SK-N-SH (cell line): Measurements from ENCODE around the gene EMC7. TPM values are rescaled to one million over a fixed set of nuclear protein-coding genes. Genes with fewer than 3 reads are reported as not detected.

Experiments
- CTCF ChIA-PET: fragments of 300-600, 350-600 bp; formaldehyde crosslinking; extraction: SDS; loops from one replicate; lab custom pipeline; 2021; lab: Yijun Ruan, JAX
- POLR2A ChIA-PET: fragments of 350-600 bp; sonication (Branson Sonifier 250); formaldehyde crosslinking; extraction: SDS; loops from one replicate; lab custom pipeline; 2020; ENCODE audit warnings: antibody characterized with exemption, inconsistent platforms; lab: Yijun Ruan, JAX
- DNase-seq: peaks from one replicate; pipeline ENCODE4 v3.0.0; 2012
- H2AFZ ChIP-seq: fragments of 200-600 bp; sonication (generic); 2 replicates; pipeline ENCODE4 v1.8.1; 2016; ENCODE audit warnings: antibody characterized with exemption, mild to moderate bottlenecking, low read depth
- H3F3A ChIP-seq: fragments of 200-600 bp; sonication (generic); replicated peaks from 2 replicates; pipeline ENCODE3; 2016; ENCODE audit warnings: antibody characterized with exemption, mild to moderate bottlenecking; ENCODE audit not compliant: insufficient read depth
- H3K27ac ChIP-seq, 2 experiments: fragments of 200-500 bp in 1 of 2; fragments of 200-600 bp in 1 of 2; sonication (Bioruptor generic) in 1 of 2; sonication (generic), shearing (Covaris generic) in 1 of 2; 2 replicates each; pipeline versions ENCODE4 v1.5.1 to v1.6.1; 2014 to 2016; ENCODE audit warnings: low read depth in 2 of 2, inconsistent platforms in 1 of 2, low read length in 1 of 2, mild to moderate bottlenecking in 1 of 2, mixed read lengths in 1 of 2
- H3K27me3 ChIP-seq: fragments of 200-600 bp; sonication (generic), shearing (Covaris generic); 2 replicates; pipeline ENCODE4 v1.6.1; 2016; ENCODE audit warnings: mixed run types; ENCODE audit not compliant: insufficient read depth
- H3K36me3 ChIP-seq, 2 experiments: fragments of 200-500 bp in 1 of 2; fragments of 200-600 bp in 1 of 2; sonication (Bioruptor generic) in 1 of 2; sonication (generic) in 1 of 2; replicated peaks in 1 of 2; 2 replicates each; pipeline versions ENCODE3 to v1.5.1; 2014 to 2016; ENCODE audit warnings: low read length in 1 of 2, mild to moderate bottlenecking in 1 of 2; ENCODE audit not compliant: insufficient read depth in 2 of 2, control insufficient read depth in 1 of 2
- H3K4me1 ChIP-seq, 2 experiments: fragments of 200-500 bp in 1 of 2; fragments of 200-600 bp in 1 of 2; sonication (Bioruptor generic) in 1 of 2; sonication (generic), shearing (Covaris generic) in 1 of 2; 2 replicates each; pipeline versions ENCODE4 v1.5.1 to v1.6.1; 2014 to 2016; ENCODE audit warnings: low read depth in 1 of 2, low read length in 1 of 2, mixed run types in 1 of 2; ENCODE audit not compliant: insufficient read depth in 2 of 2, control insufficient read depth in 1 of 2
- H3K4me2 ChIP-seq: fragments of 200-600 bp; sonication (generic), shearing (Covaris generic); 2 replicates; pipeline ENCODE4 v1.6.1; 2017; ENCODE audit warnings: mixed run types
- H3K4me3 ChIP-seq, 2 experiments: fragments of 200-500 bp in 1 of 2; fragments of 200-600 bp in 1 of 2; sonication (Bioruptor generic) in 1 of 2; sonication (generic), shearing (Covaris generic) in 1 of 2; 2 replicates each; pipeline versions ENCODE4 v1.5.1 to v1.8.1; 2014 to 2016; ENCODE audit warnings: low read depth in 2 of 2, inconsistent platforms in 1 of 2, low read length in 1 of 2, mild to moderate bottlenecking in 1 of 2, mixed read lengths in 1 of 2, moderate library complexity in 1 of 2
- H3K79me2 ChIP-seq: fragments of 200-600 bp; sonication (generic); 2 replicates; pipeline ENCODE4 v1.8.1; 2017; ENCODE audit warnings: mild to moderate bottlenecking; ENCODE audit not compliant: insufficient read depth
- H3K9ac ChIP-seq: fragments of 200-600 bp; sonication (generic); 2 replicates; pipeline ENCODE4 v1.6.1; 2017; ENCODE audit warnings: mixed run types
- H3K9me2 ChIP-seq: fragments of 200-600 bp; sonication (generic); 2 replicates; pipeline ENCODE4 v1.6.1; 2017; ENCODE audit warnings: mixed run types
- H3K9me3 ChIP-seq: fragments of 200-600 bp; sonication (generic); 2 replicates; pipeline ENCODE4 v1.6.1; 2017; ENCODE audit warnings: mixed run types, mild to moderate bottlenecking, moderate library complexity
- H4K20me1 ChIP-seq: fragments of 200-600 bp; sonication (generic); 2 replicates; pipeline ENCODE4 v1.6.1; 2017; ENCODE audit warnings: mild to moderate bottlenecking, mixed run types; ENCODE audit not compliant: insufficient read depth
- CHD2 ChIP-seq: fragments of 150-350 bp; IDR thresholded peaks from 2 replicates; pipeline ENCODE4 v1.6.1; 2018; ENCODE audit warnings: low read length; ENCODE audit not compliant: partially characterized antibody
- ELF1 ChIP-seq: IDR thresholded peaks from 2 replicates; pipeline ENCODE4 v1.4.0; 2012
- EZH2phosphoT487 ChIP-seq: fragments of 200-600 bp; sonication (generic); IDR thresholded peaks from 2 replicates; pipeline ENCODE4 v1.6.1; 2017; ENCODE audit warnings: low read depth, mixed run types, mild to moderate bottlenecking, antibody characterized with exemption, moderate library complexity, borderline replicate concordance
- FOSL2 ChIP-seq: IDR thresholded peaks from 2 replicates; pipeline ENCODE4 v1.4.0; 2012; ENCODE audit warnings: low read depth, mild to moderate bottlenecking, moderate library complexity, borderline replicate concordance
- FOXJ3 ChIP-seq: sonication (generic); formaldehyde crosslinking; IDR thresholded peaks from 2 replicates; pipeline ENCODE4 v1.5.1; 2020; ENCODE audit warnings: mild to moderate bottlenecking, missing genetic modification reagents
- FOXM1 ChIP-seq: IDR thresholded peaks from 2 replicates; pipeline ENCODE4 v1.4.0; 2012; ENCODE audit warnings: low read depth, mild to moderate bottlenecking
- GATA2 ChIP-seq: sonication (generic); formaldehyde crosslinking; IDR thresholded peaks from 2 replicates; pipeline ENCODE4 v1.5.0; 2020; ENCODE audit warnings: mild to moderate bottlenecking, missing genetic modification reagents
- JUND ChIP-seq: IDR thresholded peaks from 2 replicates; pipeline ENCODE4 v1.4.0; 2012
- MEF2A ChIP-seq: IDR thresholded peaks from 2 replicates; pipeline ENCODE4 v1.4.0; 2012; ENCODE audit warnings: low read depth, borderline replicate concordance
- MXI1 ChIP-seq: IDR thresholded peaks from 2 replicates; pipeline ENCODE4 v1.6.1; 2012; ENCODE audit warnings: mild to moderate bottlenecking, low read depth, low read length, improper control_type of control experiment
- NFIC ChIP-seq: IDR thresholded peaks from 2 replicates; pipeline ENCODE4 v1.4.0; 2012; ENCODE audit warnings: borderline replicate concordance
- NRF1 ChIP-seq: IDR thresholded peaks from 2 replicates; pipeline ENCODE4 v1.6.1; 2012; ENCODE audit warnings: low read depth, mild to moderate bottlenecking, low read length
- POLR2AphosphoS5 ChIP-seq: IDR thresholded peaks from 2 replicates; pipeline ENCODE4 v1.6.1; 2012; ENCODE audit warnings: low read depth, low read length
- RAD21 ChIP-seq: IDR thresholded peaks from 2 replicates; pipeline ENCODE4 v1.6.1; 2012; ENCODE audit warnings: mild to moderate bottlenecking, low read length
- RCOR1 ChIP-seq: fragments of 150-350 bp; IDR thresholded peaks from 2 replicates; pipeline ENCODE4 v1.6.1; 2017; ENCODE audit warnings: antibody characterized with exemption, low read length
- RFX5 ChIP-seq: IDR thresholded peaks from 2 replicates; pipeline ENCODE4 v1.6.1; 2012; ENCODE audit warnings: mild to moderate bottlenecking, improper control_type of control experiment, low read length
- SIN3A ChIP-seq: IDR thresholded peaks from 2 replicates; pipeline ENCODE4 v1.6.1; 2012; ENCODE audit warnings: low read depth, mild to moderate bottlenecking, low read length, moderate library complexity, borderline replicate concordance
- SMC3 ChIP-seq: IDR thresholded peaks from 2 replicates; pipeline ENCODE4 v1.6.1; 2012; ENCODE audit warnings: low read depth, low read length, improper control_type of control experiment
- TAF1 ChIP-seq: IDR thresholded peaks from 2 replicates; pipeline ENCODE4 v1.6.1; 2012; ENCODE audit warnings: low read depth, mild to moderate bottlenecking, low read length, moderate library complexity, borderline replicate concordance
- TCF12 ChIP-seq: IDR thresholded peaks from 2 replicates; pipeline ENCODE4 v1.4.0; 2012
- TEAD4 ChIP-seq: IDR thresholded peaks from 2 replicates; pipeline ENCODE4 v1.4.0; 2012; ENCODE audit warnings: mild to moderate bottlenecking, borderline replicate concordance; ENCODE audit not compliant: insufficient read depth
- YY1 ChIP-seq: IDR thresholded peaks from 2 replicates; pipeline ENCODE4 v1.4.0; 2012; ENCODE audit warnings: low read depth, mild to moderate bottlenecking
- WGBS: methylation state at CpG from one replicate; pipeline ENCODE4 v1.1.6; 2017; ENCODE audit warnings: low lambda C conversion rate; 5-methylcytosine and 5-hydroxymethylcytosine counted together
- polyA plus RNA-seq, 3 experiments: library from polyadenylated mRNA; depleted of rRNA; stranded (reverse); fragments of >200 nt; gene quantifications; 2 replicates each; pipeline ENCODE4 v1.2.3, GENCODE V29; 2012
- TF ChIP-seq, protein P1 (sequence below): IDR thresholded peaks from 2 replicates; pipeline ENCODE4 v1.6.1; 2012; ENCODE audit warnings: mild to moderate bottlenecking, low read depth, low read length, moderate library complexity
- TF ChIP-seq, protein P2 (sequence below): IDR thresholded peaks from 2 replicates; pipeline ENCODE4 v1.4.0; 2012; ENCODE audit warnings: low read depth
- TF ChIP-seq, protein P3 (sequence below): IDR thresholded peaks from 2 replicates; pipeline ENCODE4; 2012
- TF ChIP-seq, protein P4 (sequence below): fragments of 200-600 bp; sonication (generic); IDR thresholded peaks from 2 replicates; pipeline ENCODE4 v1.6.1; 2017; ENCODE audit warnings: antibody characterized with exemption, mild to moderate bottlenecking, moderate library complexity

Gene EMC7
- polyA plus RNA-seq (2012; rRNA removed): 92.3 and 105 TPM in 2 replicates
- 119 and 147 TPM in 2 replicates for polyA plus RNA-seq (2012; cell fraction: cytosol; rRNA removed)
- polyA plus RNA-seq (2012; cell fraction: nucleus; rRNA removed): 22.8 and 39.8 TPM in 2 replicates

DNA sequence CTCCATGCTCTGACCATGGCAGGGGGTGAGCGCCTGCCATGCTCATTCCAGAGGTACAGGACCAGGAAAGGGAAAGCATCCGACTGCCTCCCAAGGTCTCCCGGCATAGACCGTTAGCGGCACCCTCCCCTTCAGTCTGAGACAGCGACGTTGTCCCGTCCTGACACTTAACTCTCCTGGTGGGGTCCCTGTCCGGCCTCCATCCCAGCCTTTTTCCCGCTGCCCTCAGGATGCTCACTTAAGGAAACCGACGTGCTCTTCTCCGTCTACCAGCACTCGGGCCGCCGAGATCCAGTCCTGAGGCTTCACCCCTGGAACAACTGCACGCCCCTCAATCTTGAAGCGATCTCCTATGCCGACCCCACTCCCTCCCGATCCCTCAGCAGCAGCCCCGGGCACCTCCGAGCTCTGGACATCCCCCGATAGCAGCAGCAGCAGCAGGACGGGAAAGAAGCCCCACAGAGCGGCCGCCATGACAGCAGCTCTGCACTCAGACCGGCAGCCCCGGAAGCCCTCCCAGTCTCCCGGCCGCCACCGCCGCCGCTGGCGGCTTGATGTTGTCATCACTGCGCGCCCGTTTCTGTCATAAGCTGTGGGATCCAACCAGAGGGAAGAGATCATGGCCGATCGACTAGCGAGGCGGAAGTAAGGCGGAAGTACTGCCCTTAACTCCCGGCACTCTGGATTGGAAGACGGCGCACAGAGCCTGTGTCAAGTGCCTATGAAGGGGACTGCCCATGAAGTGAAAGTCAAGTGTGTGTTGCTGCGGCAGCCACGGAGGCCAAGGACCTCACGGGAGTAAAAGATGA is at the start of gene EMC7, which contains the start of gene PGBD4:
EMC7 (minus strand) TSS at position 497 of the 809 bp plus-strand sequence; CDS start at position 474, 23 bp downstream.
PGBD4 (plus strand) TSS at position 718 of the 809 bp plus-strand sequence. CDS start 449 bp downstream, outside the sequence.
- DNase-seq: peak; percentile 89
- Histone ChIP-seq H3K4me1 (peaks cover 8 to 9% of the 10 kb centered on the region in 2 experiments), H3K27me3 (no peaks in the 10 kb centered on the region), H2AFZ (peak within 1 kb of the TSS; percentile 99), H4K20me1 (0 out of 2 replicates have a peak, but pooled peaks cover 4% of the 10 kb centered on the region), H3K27ac (peak within 1 kb of the TSS; percentile 81 to 85), H3K4me3 (peak within 1 kb of the TSS; percentile 69 to 86), H3K9ac (peak within 1 kb of the TSS; percentile 89), H3K9me2 (no peaks in the 10 kb centered on the region), H3K36me3 (no peaks in the 10 kb centered on the region), H3K79me2 (peaks cover 58% of the 10 kb centered on the region), H3F3A (peaks cover 9% of the 10 kb centered on the region), H3K9me3 (no peaks in the 10 kb centered on the region), H3K4me2 (peak within 1 kb of the TSS; percentile 71)
- under 1% methylated on average over 28 of the region's 48 CpGs for WGBS
- CTCF ChIA-PET: interaction anchor here (0.7 to 1.1 kb wide), 2 partner anchors 9 to 107 kb away, joined by 3 to 4 read pairs; no protein-coding TSS in a partner anchor
- POLR2A ChIA-PET: interaction anchor here (0.6 to 1.1 kb wide), 5 partner anchors 14 to 546 kb away, joined by 3 to 9 read pairs (median 4); partner anchors contain the start of gene EMC4
- TF ChIP-seq FOXJ3 (CRISPR knock-in tag): no peak
- no peak for TF ChIP-seq JUND
- TF ChIP-seq NFIC: no peak; the same call in 1 of the 2 replicates
- peak; percentile 97 for TF ChIP-seq MXI1
- TF ChIP-seq, protein P1, sequence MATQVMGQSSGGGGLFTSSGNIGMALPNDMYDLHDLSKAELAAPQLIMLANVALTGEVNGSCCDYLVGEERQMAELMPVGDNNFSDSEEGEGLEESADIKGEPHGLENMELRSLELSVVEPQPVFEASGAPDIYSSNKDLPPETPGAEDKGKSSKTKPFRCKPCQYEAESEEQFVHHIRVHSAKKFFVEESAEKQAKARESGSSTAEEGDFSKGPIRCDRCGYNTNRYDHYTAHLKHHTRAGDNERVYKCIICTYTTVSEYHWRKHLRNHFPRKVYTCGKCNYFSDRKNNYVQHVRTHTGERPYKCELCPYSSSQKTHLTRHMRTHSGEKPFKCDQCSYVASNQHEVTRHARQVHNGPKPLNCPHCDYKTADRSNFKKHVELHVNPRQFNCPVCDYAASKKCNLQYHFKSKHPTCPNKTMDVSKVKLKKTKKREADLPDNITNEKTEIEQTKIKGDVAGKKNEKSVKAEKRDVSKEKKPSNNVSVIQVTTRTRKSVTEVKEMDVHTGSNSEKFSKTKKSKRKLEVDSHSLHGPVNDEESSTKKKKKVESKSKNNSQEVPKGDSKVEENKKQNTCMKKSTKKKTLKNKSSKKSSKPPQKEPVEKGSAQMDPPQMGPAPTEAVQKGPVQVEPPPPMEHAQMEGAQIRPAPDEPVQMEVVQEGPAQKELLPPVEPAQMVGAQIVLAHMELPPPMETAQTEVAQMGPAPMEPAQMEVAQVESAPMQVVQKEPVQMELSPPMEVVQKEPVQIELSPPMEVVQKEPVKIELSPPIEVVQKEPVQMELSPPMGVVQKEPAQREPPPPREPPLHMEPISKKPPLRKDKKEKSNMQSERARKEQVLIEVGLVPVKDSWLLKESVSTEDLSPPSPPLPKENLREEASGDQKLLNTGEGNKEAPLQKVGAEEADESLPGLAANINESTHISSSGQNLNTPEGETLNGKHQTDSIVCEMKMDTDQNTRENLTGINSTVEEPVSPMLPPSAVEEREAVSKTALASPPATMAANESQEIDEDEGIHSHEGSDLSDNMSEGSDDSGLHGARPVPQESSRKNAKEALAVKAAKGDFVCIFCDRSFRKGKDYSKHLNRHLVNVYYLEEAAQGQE: peak; percentile 11; the same call in 1 of the 2 replicates
- TF ChIP-seq TCF12: peak; percentile 7; the same call in 1 of the 2 replicates
- TF ChIP-seq SMC3: no peak
- TF ChIP-seq EZH2phosphoT487: no peak
- TF ChIP-seq SIN3A: peak; percentile 80
- peak; percentile 100 for TF ChIP-seq ELF1
- TF ChIP-seq TAF1: peak; percentile 81
- TF ChIP-seq GATA2 (CRISPR knock-in tag): no peak
- TF ChIP-seq MEF2A: no peak
- TF ChIP-seq RFX5: no peak
- TF ChIP-seq POLR2AphosphoS5: peak; percentile 95
- no peak for TF ChIP-seq TEAD4
- TF ChIP-seq, protein P2, sequence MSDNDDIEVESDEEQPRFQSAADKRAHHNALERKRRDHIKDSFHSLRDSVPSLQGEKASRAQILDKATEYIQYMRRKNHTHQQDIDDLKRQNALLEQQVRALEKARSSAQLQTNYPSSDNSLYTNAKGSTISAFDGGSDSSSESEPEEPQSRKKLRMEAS: peak; percentile 95
- TF ChIP-seq CHD2: peak; percentile 90
- TF ChIP-seq, protein P3, sequence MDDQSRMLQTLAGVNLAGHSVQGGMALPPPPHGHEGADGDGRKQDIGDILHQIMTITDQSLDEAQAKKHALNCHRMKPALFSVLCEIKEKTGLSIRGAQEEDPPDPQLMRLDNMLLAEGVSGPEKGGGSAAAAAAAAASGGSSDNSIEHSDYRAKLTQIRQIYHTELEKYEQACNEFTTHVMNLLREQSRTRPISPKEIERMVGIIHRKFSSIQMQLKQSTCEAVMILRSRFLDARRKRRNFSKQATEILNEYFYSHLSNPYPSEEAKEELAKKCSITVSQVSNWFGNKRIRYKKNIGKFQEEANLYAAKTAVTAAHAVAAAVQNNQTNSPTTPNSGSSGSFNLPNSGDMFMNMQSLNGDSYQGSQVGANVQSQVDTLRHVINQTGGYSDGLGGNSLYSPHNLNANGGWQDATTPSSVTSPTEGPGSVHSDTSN: peak; percentile 70; the same call in 1 of the 2 replicates
- no peak for TF ChIP-seq FOSL2
- TF ChIP-seq NRF1: peak; percentile 37; the same call in 1 of the 2 replicates
- TF ChIP-seq RCOR1: no peak
- no peak for TF ChIP-seq RAD21
- TF ChIP-seq FOXM1: no peak
- TF ChIP-seq, protein P4, sequence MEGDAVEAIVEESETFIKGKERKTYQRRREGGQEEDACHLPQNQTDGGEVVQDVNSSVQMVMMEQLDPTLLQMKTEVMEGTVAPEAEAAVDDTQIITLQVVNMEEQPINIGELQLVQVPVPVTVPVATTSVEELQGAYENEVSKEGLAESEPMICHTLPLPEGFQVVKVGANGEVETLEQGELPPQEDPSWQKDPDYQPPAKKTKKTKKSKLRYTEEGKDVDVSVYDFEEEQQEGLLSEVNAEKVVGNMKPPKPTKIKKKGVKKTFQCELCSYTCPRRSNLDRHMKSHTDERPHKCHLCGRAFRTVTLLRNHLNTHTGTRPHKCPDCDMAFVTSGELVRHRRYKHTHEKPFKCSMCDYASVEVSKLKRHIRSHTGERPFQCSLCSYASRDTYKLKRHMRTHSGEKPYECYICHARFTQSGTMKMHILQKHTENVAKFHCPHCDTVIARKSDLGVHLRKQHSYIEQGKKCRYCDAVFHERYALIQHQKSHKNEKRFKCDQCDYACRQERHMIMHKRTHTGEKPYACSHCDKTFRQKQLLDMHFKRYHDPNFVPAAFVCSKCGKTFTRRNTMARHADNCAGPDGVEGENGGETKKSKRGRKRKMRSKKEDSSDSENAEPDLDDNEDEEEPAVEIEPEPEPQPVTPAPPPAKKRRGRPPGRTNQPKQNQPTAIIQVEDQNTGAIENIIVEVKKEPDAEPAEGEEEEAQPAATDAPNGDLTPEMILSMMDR: no peak
- peak; percentile 95 for TF ChIP-seq YY1
